CD4-positive, alpha-beta T cell treated with Interleukin-10 for 1 hour (primary cell): ENCODE results near the gene IKZF2.

ENCODE experiments used
- DNase-seq: peaks from one replicate; pipeline ENCODE4 v3.0.0-alpha.2; 2020

The IKZF2 gene

GRCh38 chr2:213152065-213152794 lies 818 bp upstream of the IKZF2 start:
- DNase-seq, result no peak

GRCh38 chr2:213150315-213151097 lies 906 bp downstream of the IKZF2 start:
- no peak for DNase-seq

- no peak for DNase-seq
These were observed 1.5 kb downstream of the IKZF2 start for GRCh38 chr2:213149949-213150314.

- no peak for DNase-seq
These were observed 2.0 kb downstream of the IKZF2 start for GRCh38 chr2:213149294-213149875.

- no peak for DNase-seq
These were observed 2.7 kb downstream of the IKZF2 start for GRCh38 chr2:213148572-213149261.

- DNase-seq, result peak; percentile 51
These were observed 3.9 kb downstream of the IKZF2 start for GRCh38 chr2:213147538-213147937.

GRCh38 chr2:213145715-213146242 lies 5.6 kb downstream of the IKZF2 start:
- no peak for DNase-seq

- DNase-seq, result no peak
These were observed 14.3 kb downstream of the IKZF2 start for GRCh38 chr2:213137064-213137463.

- no peak for DNase-seq
These were observed 22.1 kb downstream of the IKZF2 start for GRCh38 chr2:213129311-213129710.

- peak; percentile 28 for DNase-seq
These were observed 25.6 kb downstream of the IKZF2 start for GRCh38 chr2:213125646-213126347.

GRCh38 chr2:213122725-213123124 lies 28.7 kb downstream of the IKZF2 start:
- DNase-seq, result no peak

GRCh38 chr2:213121690-213122089 lies 29.7 kb downstream of the IKZF2 start:
- no peak for DNase-seq

- DNase-seq, result peak; percentile 38
These were observed 32.2 kb downstream of the IKZF2 start for GRCh38 chr2:213119061-213119809.

- DNase-seq, result no peak
These were observed 43.1 kb downstream of the IKZF2 start for GRCh38 chr2:213108308-213108707.

- no peak for DNase-seq
These were observed 43.7 kb downstream of the IKZF2 start for GRCh38 chr2:213107728-213108127.

- no peak for DNase-seq
These were observed 46.2 kb downstream of the IKZF2 start for GRCh38 chr2:213105212-213105611.

GRCh38 chr2:213104903-213105202 lies 46.6 kb downstream of the IKZF2 start:
- DNase-seq, result no peak

GRCh38 chr2:213104092-213104902 lies 47.1 kb downstream of the IKZF2 start:
- DNase-seq, result peak; percentile 35

- DNase-seq, result no peak
These were observed 49.5 kb downstream of the IKZF2 start for GRCh38 chr2:213101692-213102460.

- DNase-seq, result no peak
These were observed 50.3 kb downstream of the IKZF2 start for GRCh38 chr2:213101109-213101508.
